DMS 273 treated with DMSO at 0.1 percent for 48 hours (cell line): Measurements from ENCODE around the gene MTF2.

Experiments
- DNase-seq: peaks from one replicate; lab custom pipeline; 2025; lab: John Stamatoyannopoulos, UW

The MTF2 gene

GRCh38 chr1:93083979-93084378, 4.9 kb downstream of the MTF2 start:
- no peak for DNase-seq

- DNase-seq, result no peak
Observed at GRCh38 chr1:93087532-93087931, 8.4 kb downstream of the MTF2 start.

- DNase-seq, result no peak
Observed at GRCh38 chr1:93093332-93094006, 14.4 kb downstream of the MTF2 start.

GRCh38 chr1:93095804-93096585, 16.9 kb downstream of the MTF2 start:
- DNase-seq, result no peak

GRCh38 chr1:93102142-93102541, 23.1 kb downstream of the MTF2 start:
- no peak for DNase-seq

GRCh38 chr1:93106226-93106625, 27.1 kb downstream of the MTF2 start:
- DNase-seq, result no peak

- DNase-seq, result no peak
Observed at GRCh38 chr1:93107395-93107794, 28.3 kb downstream of the MTF2 start.

- no peak for DNase-seq
Observed at GRCh38 chr1:93108335-93108734, 29.3 kb downstream of the MTF2 start.

GRCh38 chr1:93109578-93109977, 30.5 kb downstream of the MTF2 start:
- DNase-seq, result no peak

GRCh38 chr1:93111065-93111464, 32.0 kb downstream of the MTF2 start:
- no peak for DNase-seq

GRCh38 chr1:93111561-93111960, 32.5 kb downstream of the MTF2 start:
- DNase-seq, result no peak

- no peak for DNase-seq
Observed at GRCh38 chr1:93113127-93113526, 34.0 kb downstream of the MTF2 start.

- DNase-seq, result no peak
Observed at GRCh38 chr1:93114391-93114790, 35.3 kb downstream of the MTF2 start.

GRCh38 chr1:93120614-93121013, 41.5 kb downstream of the MTF2 start:
- no peak for DNase-seq

GRCh38 chr1:93123201-93123783, 44.2 kb downstream of the MTF2 start:
- DNase-seq, result no peak

GRCh38 chr1:93124556-93125355, 45.7 kb downstream of the MTF2 start:
- no peak for DNase-seq

GRCh38 chr1:93129507-93130099, 50.5 kb downstream of the MTF2 start:
- no peak for DNase-seq

- DNase-seq, result no peak
Observed at GRCh38 chr1:93132638-93133037, 53.6 kb downstream of the MTF2 start.

- no peak for DNase-seq
Observed at GRCh38 chr1:93136445-93136844, 57.4 kb downstream of the MTF2 start.

- DNase-seq, result no peak
Observed at GRCh38 chr1:93137604-93138292, 58.7 kb downstream of the MTF2 start.

- no peak for DNase-seq
Observed at GRCh38 chr1:93140106-93140505, 61.0 kb downstream of the MTF2 start.
